H9 (cell line): Measurements from ENCODE around the gene TMEM63B. TPM values are rescaled to one million over a fixed set of nuclear protein-coding genes. Genes with fewer than 3 reads are reported as not detected.
A peak's percentile ranks its signal among the peaks of the same experiment; 100 is the strongest.

Experiments used
- DNase-seq: peaks from one replicate; pipeline ENCODE4 v3.0.0-alpha.2; 2017
- H2AFZ ChIP-seq: one replicate; pipeline ENCODE4 v1.6.1; 2013; ENCODE audit warnings: mild to moderate bottlenecking, low read length, control low read depth, moderate library complexity
- H2AK5ac ChIP-seq: 2 replicates; pipeline ENCODE4 v1.6.1; 2013; ENCODE audit warnings: low read length, control low read depth, mixed read lengths; ENCODE audit not compliant: insufficient read length
- H2BK120ac ChIP-seq: one replicate; pipeline ENCODE4 v1.6.1; 2013; ENCODE audit warnings: low read depth, mild to moderate bottlenecking, low read length, control low read depth, inconsistent platforms; ENCODE audit not compliant: poor library complexity, severe bottlenecking
- H2BK12ac ChIP-seq: 2 replicates; pipeline ENCODE4 v1.6.1; 2013; ENCODE audit warnings: low read length, control low read depth, mixed read lengths, low read depth; ENCODE audit not compliant: insufficient read length
- H2BK15ac ChIP-seq: 2 replicates; pipeline ENCODE4 v1.6.1; 2013; ENCODE audit warnings: low read depth, low read length, control low read depth
- H2BK20ac ChIP-seq: one replicate; pipeline ENCODE4 v1.6.1; 2013; ENCODE audit warnings: low read depth, mild to moderate bottlenecking, low read length, control low read depth, inconsistent platforms; ENCODE audit not compliant: poor library complexity, severe bottlenecking
- H2BK5ac ChIP-seq: 2 replicates; pipeline ENCODE4 v1.6.1; 2013; ENCODE audit warnings: low read length, control low read depth, mixed read lengths; ENCODE audit not compliant: insufficient read length
- H3K14ac ChIP-seq: 2 replicates; pipeline ENCODE4 v1.6.1; 2013; ENCODE audit warnings: low read length, control low read depth; ENCODE audit not compliant: insufficient read depth
- H3K18ac ChIP-seq: 2 replicates; pipeline ENCODE4 v1.6.1; 2013; ENCODE audit warnings: low read depth, mild to moderate bottlenecking, mixed read lengths, low read length, control low read depth; ENCODE audit not compliant: insufficient read length
- H3K23ac ChIP-seq: 2 replicates; pipeline ENCODE4 v1.6.1; 2013; ENCODE audit warnings: low read length, control low read depth, mixed read lengths, low read depth; ENCODE audit not compliant: insufficient read length
- H3K23me2 ChIP-seq: 2 replicates; pipeline ENCODE4 v1.6.1; 2013; ENCODE audit warnings: low read depth, mild to moderate bottlenecking, mixed read lengths, low read length, control low read depth; ENCODE audit not compliant: insufficient read length, poor library complexity, severe bottlenecking
- H3K27ac ChIP-seq: 2 replicates; pipeline ENCODE4 v1.5.1; 2013; ENCODE audit warnings: low read length, control low read depth, mixed read lengths, low read depth; ENCODE audit not compliant: insufficient read length
- H3K27me3 ChIP-seq: 2 replicates; pipeline ENCODE4 v1.6.1; 2013; ENCODE audit warnings: low read length, control low read depth, inconsistent platforms; ENCODE audit not compliant: insufficient read depth
- H3K4ac ChIP-seq: 2 replicates; pipeline ENCODE4 v1.6.1; 2013; ENCODE audit warnings: low read depth, mild to moderate bottlenecking, control low read depth, inconsistent platforms, low read length, moderate library complexity
- H3K4me1 ChIP-seq: 2 replicates; pipeline ENCODE4 v1.6.1; 2013; ENCODE audit warnings: low read length, control low read depth, inconsistent platforms; ENCODE audit not compliant: insufficient read depth
- H3K4me2 ChIP-seq: 2 replicates; pipeline ENCODE4 v1.6.1; 2013; ENCODE audit warnings: low read length, control low read depth, mixed read lengths; ENCODE audit not compliant: insufficient read length, insufficient read depth
- H3K56ac ChIP-seq: 2 replicates; pipeline ENCODE4 v1.6.1; 2013; ENCODE audit warnings: low read depth, mild to moderate bottlenecking, mixed read lengths, low read length, control low read depth; ENCODE audit not compliant: insufficient read length
- H3K79me1 ChIP-seq: 2 replicates; pipeline ENCODE4 v1.6.1; 2013; ENCODE audit warnings: low read depth, mild to moderate bottlenecking, moderate library complexity, low read length, control low read depth, inconsistent platforms; ENCODE audit not compliant: insufficient read depth, poor library complexity, severe bottlenecking
- H3K79me2 ChIP-seq: 2 replicates; pipeline ENCODE4 v1.6.1; 2013; ENCODE audit warnings: low read length, control low read depth, inconsistent platforms; ENCODE audit not compliant: insufficient read depth
- H3K9ac ChIP-seq: 2 replicates; pipeline ENCODE4 v1.6.1; 2013; ENCODE audit warnings: low read length, control low read depth, mixed read lengths; ENCODE audit not compliant: insufficient read length; ENCODE audit errors: extremely low read depth
- H3K9me3 ChIP-seq: one replicate; pipeline ENCODE4 v1.6.1; 2013; ENCODE audit warnings: low read depth, low read length, inconsistent platforms; ENCODE audit not compliant: control insufficient read depth
- H3T11ph ChIP-seq: one replicate; pipeline ENCODE4 v1.6.1; 2013; ENCODE audit warnings: mild to moderate bottlenecking, low read length, control low read depth, inconsistent platforms
- H4K20me1 ChIP-seq: one replicate; pipeline ENCODE4 v1.6.1; 2013; ENCODE audit not compliant: control insufficient read depth, insufficient read length, insufficient read depth
- H4K5ac ChIP-seq: 2 replicates; pipeline ENCODE4 v1.6.1; 2013; ENCODE audit warnings: low read depth, mild to moderate bottlenecking, mixed read lengths, low read length, control low read depth; ENCODE audit not compliant: insufficient read length
- H4K8ac ChIP-seq: replicated peaks from 2 replicates; pipeline ENCODE4 v1.6.1; 2013; ENCODE audit warnings: low read length, control low read depth, mixed read lengths, low read depth; ENCODE audit not compliant: insufficient read length
- H4K91ac ChIP-seq: 2 replicates; pipeline ENCODE4 v1.6.1; 2013; ENCODE audit warnings: low read depth, mild to moderate bottlenecking, moderate library complexity, mixed read lengths, low read length, control low read depth; ENCODE audit not compliant: insufficient read length
- H3K27ac Mint-ChIP-seq, 3 experiments: 2 replicates in 2 of 3; 3 replicates in 1 of 3; pipeline ENCODE4 v1.8.0; 2020 to 2021; ENCODE audit warnings: mixed read lengths in 3 of 3, mild to moderate bottlenecking in 1 of 3, moderate library complexity in 1 of 3
- H3K27me3 Mint-ChIP-seq: 2 replicates; pipeline ENCODE4 v1.8.0; 2021; ENCODE audit warnings: low read depth, mild to moderate bottlenecking, moderate library complexity, mixed read lengths
- H3K36me3 Mint-ChIP-seq, 3 experiments: 2 replicates in 2 of 3; 3 replicates in 1 of 3; pipeline ENCODE4 v1.8.0; 2020 to 2021; ENCODE audit warnings: low read depth in 3 of 3, mixed read lengths in 3 of 3; ENCODE audit not compliant: insufficient read depth in 1 of 3
- H3K4me1 Mint-ChIP-seq, 2 experiments: 2 replicates each; pipeline ENCODE4 v1.8.0; 2020; ENCODE audit warnings: mixed read lengths in 2 of 2
- H3K4me3 Mint-ChIP-seq, 2 experiments: 2 replicates in 1 of 2; 3 replicates in 1 of 2; pipeline ENCODE4 v1.8.0; 2020 to 2021; ENCODE audit warnings: mild to moderate bottlenecking in 2 of 2, mixed read lengths in 2 of 2, moderate library complexity in 1 of 2
- H3K9me3 Mint-ChIP-seq, 2 experiments: 2 replicates in 1 of 2; 3 replicates in 1 of 2; pipeline ENCODE4 v1.8.0; 2020; ENCODE audit warnings: mild to moderate bottlenecking in 2 of 2, mixed read lengths in 2 of 2, moderate library complexity in 1 of 2
- CTCF ChIP-seq: fragments of 200-600 bp; sonication (generic); conservative IDR thresholded peaks from 3 replicates; pipeline ENCODE4 v1.8.0; 2021; ENCODE audit warnings: antibody characterized with exemption, mild to moderate bottlenecking
- WGBS: extraction: QIAGEN DNeasy Blood & Tissue Kit; methylation state at CpG from one replicate; pipeline ENCODE4 v1.1.7; 2013; ENCODE audit warnings: missing lambda C conversion rate, low lambda C conversion rate, mixed read lengths; ENCODE audit not compliant: insufficient read length; ENCODE audit errors: extremely low coverage; 5-methylcytosine and 5-hydroxymethylcytosine counted together
- total RNA-seq: library from RNA; stranded (reverse); gene quantifications from 2 replicates; pipeline ENCODE4 v1.2.1, GENCODE V29; 2021

TMEM63B gene
- total RNA-seq, 1 experiment from 2014 or later, result 56.3 TPM

- H4K20me1 ChIP-seq, result no peaks in the 10 kb centered on the region
- H3K4me1 Mint-ChIP-seq, result peaks cover 0 to 2% of the 10 kb centered on the region in 2 experiments; a peak in 2 of 4 replicates
- no peak for DNase-seq
- no peaks in the 10 kb centered on the region for H3K9me3 Mint-ChIP-seq
- no peak overlapping the region for H3K56ac ChIP-seq
- no peak overlapping the region for H3K9ac ChIP-seq
- H3K4me2 ChIP-seq, result no peak overlapping the region
- H3K27ac ChIP-seq, result no peak overlapping the region
- no peak overlapping the region for H3K23ac ChIP-seq
- no peak overlapping the region for H2BK5ac ChIP-seq
- no peak overlapping the region for H3T11ph ChIP-seq
- H2BK20ac ChIP-seq, result no peak overlapping the region
- H3K4me1 ChIP-seq, result no peaks in the 10 kb centered on the region
- H3K9me3 ChIP-seq, result no peaks in the 10 kb centered on the region
- H4K8ac ChIP-seq, result no peak overlapping the region
- no peak overlapping the region for H3K18ac ChIP-seq
- H3K4me3 Mint-ChIP-seq, result no peak overlapping the region
- H2BK15ac ChIP-seq, result no peak overlapping the region
- no peak overlapping the region for H2AFZ ChIP-seq
- no CpG with 5 or more reads among the region's 6 CpGs for WGBS
- H3K14ac ChIP-seq, result no peak overlapping the region
- H3K79me1 ChIP-seq, result peaks cover 8% of the 10 kb centered on the region
- no peak overlapping the region for H4K5ac ChIP-seq
- no peak for TF ChIP-seq CTCF
- H3K27me3 ChIP-seq, result no peaks in the 10 kb centered on the region
- H4K91ac ChIP-seq, result no peak overlapping the region
- peaks cover 32 to 82% (median 76%) of the 10 kb centered on the region in 3 experiments; a peak in 6 of 7 replicates for H3K36me3 Mint-ChIP-seq
- no peaks in the 10 kb centered on the region for H3K23me2 ChIP-seq
- H3K27ac Mint-ChIP-seq, result peak overlapping the region in 2 of 3 experiments; percentile 10 to 58; a peak in 3 of 7 replicates
- no peak overlapping the region for H2BK12ac ChIP-seq
- no peak overlapping the region for H2AK5ac ChIP-seq
- no peak overlapping the region for H2BK120ac ChIP-seq
- peaks cover 2% of the 10 kb centered on the region; the same call in 1 of the 2 replicates for H3K79me2 ChIP-seq
- H3K4ac ChIP-seq, result no peak overlapping the region
- H3K27me3 Mint-ChIP-seq, result no peaks in the 10 kb centered on the region
Measured at GRCh38 chr6:44111434-44112417, 15.6 kb upstream of the TMEM63B start.
